Muscle layer of colon (tissue), 2 donors: ENCODE data around the gene AMH.
A peak's percentile ranks its signal among the peaks of the same experiment; 100 is the strongest.

Experiments
- H3K27ac ChIP-seq: one replicate; pipeline ENCODE4 v1.7.0; 2013; ENCODE audit warnings: low read depth, mild to moderate bottlenecking, low read length, moderate library complexity
- H3K27me3 ChIP-seq, 2 donors: one replicate each; pipeline ENCODE4 v1.7.0; 2013; ENCODE audit warnings: low read length in 2 of 2, mild to moderate bottlenecking in 2 of 2; ENCODE audit not compliant: insufficient read depth in 2 of 2, control insufficient read depth in 1 of 2
- H3K36me3 ChIP-seq: one replicate; pipeline ENCODE4 v1.7.0; 2013; ENCODE audit warnings: mild to moderate bottlenecking, low read length; ENCODE audit not compliant: insufficient read depth
- H3K4me1 ChIP-seq: one replicate; pipeline ENCODE4 v1.7.0; 2013; ENCODE audit warnings: mild to moderate bottlenecking, low read length; ENCODE audit not compliant: insufficient read depth
- H3K4me3 ChIP-seq, 2 donors: one replicate each; pipeline ENCODE4 v1.7.0; 2013; ENCODE audit warnings: low read length in 2 of 2, low read depth in 1 of 2, mild to moderate bottlenecking in 1 of 2, moderate library complexity in 1 of 2
- H3K9ac ChIP-seq: one replicate; pipeline ENCODE4 v1.7.0; 2013; ENCODE audit warnings: low read length
- H3K9me3 ChIP-seq: one replicate; pipeline ENCODE4 v1.7.0; 2013; ENCODE audit warnings: mild to moderate bottlenecking, low read length
- donor health status: abdominal sarcoma.
- donor health status: Adenocarcinoma of cecum.

AMH gene

GRCh38 chr19:2230807-2231533 lies 18.2 kb upstream of the AMH start:
- H3K4me1 ChIP-seq: peaks cover 15% of the 10 kb centered on the region
- H3K9ac ChIP-seq: no peak overlapping the region
- H3K36me3 ChIP-seq: peaks cover 20% of the 10 kb centered on the region

GRCh38 chr19:2231621-2232221 lies 17.4 kb upstream of the AMH start:
- peaks cover 20% of the 10 kb centered on the region for H3K36me3 ChIP-seq
- H3K27me3 ChIP-seq: no peaks in the 10 kb centered on the region
- H3K9ac ChIP-seq: no peak overlapping the region
- H3K4me3 ChIP-seq: no peak overlapping the region
- H3K27ac ChIP-seq: no peak overlapping the region
- peaks cover 15% of the 10 kb centered on the region for H3K4me1 ChIP-seq
- H3K9me3 ChIP-seq: no peaks in the 10 kb centered on the region

More at GRCh38 chr19:2230807-2231533, 18.2 kb upstream of the AMH start:
- Histone ChIP-seq H3K9me3 (no peaks in the 10 kb centered on the region), H3K27ac (no peak overlapping the region), H3K4me3 (no peak overlapping the region), H3K27me3 (no peaks in the 10 kb centered on the region)

- Histone ChIP-seq H3K9me3 (no peaks in the 10 kb centered on the region), H3K4me1 (peaks cover 18% of the 10 kb centered on the region), H3K4me3 (no peak overlapping the region), H3K27ac (no peak overlapping the region), H3K9ac (no peak overlapping the region), H3K36me3 (peaks cover 20% of the 10 kb centered on the region), H3K27me3 (no peaks in the 10 kb centered on the region)
These were observed 16.6 kb upstream of the AMH start for GRCh38 chr19:2232286-2233151.

- no peak overlapping the region for H3K9ac ChIP-seq
These were observed 15.4 kb upstream of the AMH start for GRCh38 chr19:2233601-2234280.

GRCh38 chr19:2234996-2235380 lies 14.1 kb upstream of the AMH start:
- Histone ChIP-seq H3K4me1 (peaks cover 43% of the 10 kb centered on the region), H3K9ac (peak overlapping the region; percentile 71), H3K36me3 (peaks cover 20% of the 10 kb centered on the region), H3K27ac (peak overlapping the region; percentile 99), H3K9me3 (no peaks in the 10 kb centered on the region), H3K27me3 (no peaks in the 10 kb centered on the region), H3K4me3 (peak overlapping the region; percentile 65 to 96)

More at GRCh38 chr19:2233601-2234280, 15.4 kb upstream of the AMH start:
- no peak overlapping the region for H3K4me3 ChIP-seq
- no peaks in the 10 kb centered on the region for H3K9me3 ChIP-seq
- H3K27ac ChIP-seq: no peak overlapping the region
- peaks cover 31% of the 10 kb centered on the region for H3K4me1 ChIP-seq
- H3K27me3 ChIP-seq: no peaks in the 10 kb centered on the region
- peaks cover 20% of the 10 kb centered on the region for H3K36me3 ChIP-seq

GRCh38 chr19:2235381-2236063 lies 13.6 kb upstream of the AMH start:
- Histone ChIP-seq H3K27ac (peak overlapping the region; percentile 99), H3K9ac (peak overlapping the region; percentile 71), H3K4me1 (peaks cover 48% of the 10 kb centered on the region), H3K36me3 (peaks cover 15% of the 10 kb centered on the region), H3K27me3 (no peaks in the 10 kb centered on the region), H3K9me3 (no peaks in the 10 kb centered on the region), H3K4me3 (peak overlapping the region; percentile 65 to 96)

- Histone ChIP-seq H3K9ac (no peak overlapping the region), H3K4me3 (peak overlapping the region; percentile 65 to 96), H3K9me3 (no peaks in the 10 kb centered on the region), H3K27me3 (no peaks in the 10 kb centered on the region), H3K36me3 (peaks cover 14% of the 10 kb centered on the region), H3K27ac (peak overlapping the region; percentile 99), H3K4me1 (peaks cover 53% of the 10 kb centered on the region)
These were observed 13.1 kb upstream of the AMH start for GRCh38 chr19:2236064-2236313.

- H3K9me3 ChIP-seq: no peaks in the 10 kb centered on the region
These were observed 12.6 kb upstream of the AMH start, which contains the start of the genes PLEKHJ1 and SF3A2 for GRCh38 chr19:2236314-2237050. Gene PLEKHJ1 (minus strand): TSS chr19:2236329. CDS start chr19:2236248, 81 bp downstream. Gene SF3A2 (plus strand): TSS chr19:2236824. CDS start chr19:2243419, 6,595 bp downstream.

GRCh38 chr19:2237051-2237868 lies 11.9 kb upstream of the AMH start:
- H3K4me3 ChIP-seq: peak overlapping the region; percentile 65 to 96
- H3K36me3 ChIP-seq: peaks cover 14% of the 10 kb centered on the region
- H3K4me1 ChIP-seq: peaks cover 58% of the 10 kb centered on the region
- no peaks in the 10 kb centered on the region for H3K9me3 ChIP-seq
- H3K27me3 ChIP-seq: no peaks in the 10 kb centered on the region
- peak overlapping the region; percentile 99 for H3K27ac ChIP-seq
- H3K9ac ChIP-seq: peak overlapping the region; percentile 90

More at GRCh38 chr19:2236314-2237050, 12.6 kb upstream of the AMH start, which contains the start of the genes PLEKHJ1 and SF3A2:
- peaks cover 14% of the 10 kb centered on the region for H3K36me3 ChIP-seq
- H3K9ac ChIP-seq: peak within 1 kb of the TSS; percentile 90
- H3K4me1 ChIP-seq: peaks cover 56% of the 10 kb centered on the region
- H3K27ac ChIP-seq: peak within 1 kb of the TSS; percentile 99
- no peaks in the 10 kb centered on the region for H3K27me3 ChIP-seq
- H3K4me3 ChIP-seq: peak within 1 kb of the TSS; percentile 65 to 96

- Histone ChIP-seq H3K36me3 (peaks cover 11% of the 10 kb centered on the region), H3K9ac (no peak overlapping the region), H3K27ac (no peak overlapping the region), H3K4me3 (peak overlapping the region; percentile 65 to 96), H3K9me3 (no peaks in the 10 kb centered on the region), H3K27me3 (no peaks in the 10 kb centered on the region), H3K4me1 (peaks cover 58% of the 10 kb centered on the region)
These were observed 11.3 kb upstream of the AMH start for GRCh38 chr19:2237869-2238153.
